Measurements from ENCODE around the gene CCDC158.
A peak's percentile ranks its signal among the peaks of the same experiment; 100 is the strongest.

CCDC158 gene

DNA sequence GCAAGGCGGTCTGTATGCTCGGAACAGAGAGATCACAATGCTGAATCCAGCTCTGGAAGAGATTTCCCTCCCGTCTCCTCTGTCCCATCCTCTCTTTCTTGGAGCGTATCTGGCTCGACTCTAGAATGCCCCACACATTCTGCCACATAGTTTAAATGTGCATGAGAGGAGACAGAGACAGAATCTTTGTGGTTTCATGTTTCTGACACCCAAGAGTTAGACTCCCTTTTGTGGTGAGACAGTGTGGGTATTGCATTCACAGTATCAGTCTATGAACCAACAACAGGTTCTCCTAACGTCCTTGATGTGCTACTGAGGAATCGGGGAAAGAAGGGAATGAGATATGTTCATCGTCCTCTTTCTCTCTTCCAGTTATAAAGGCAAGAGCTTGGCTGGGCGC is 144.1 kb downstream of the CCDC158 start:
- DNase-seq: no peak

DNA sequence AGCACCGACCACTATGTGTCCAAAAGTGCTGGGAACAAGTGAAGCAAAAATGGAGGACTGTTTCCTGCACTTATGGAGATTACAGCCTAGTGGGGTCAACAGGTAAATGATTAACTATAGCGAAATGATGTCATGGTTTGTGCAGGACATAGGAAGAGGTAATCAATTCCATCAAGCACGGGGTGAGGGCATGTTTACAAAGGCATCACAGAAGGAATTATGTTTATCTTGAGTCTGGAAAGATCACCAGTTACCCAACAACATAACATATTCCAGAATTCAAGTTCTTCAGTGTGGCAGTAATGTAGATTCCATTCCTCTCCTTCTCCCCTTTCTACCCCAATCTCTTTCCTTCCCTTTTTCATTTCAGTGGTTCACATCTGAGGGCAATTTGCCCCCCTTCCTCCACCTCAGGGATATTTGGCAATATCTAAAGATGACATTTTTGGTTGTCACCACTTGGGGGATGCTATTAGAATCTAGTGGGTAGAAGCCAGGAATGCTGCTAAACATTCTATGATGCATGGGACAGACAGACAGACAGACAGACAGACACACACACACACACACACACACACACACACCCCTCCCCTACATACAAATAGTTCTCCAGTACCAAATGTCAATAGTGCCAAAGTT is 145.3 kb downstream of the CCDC158 start:
- DNase-seq: peak; percentile 48 to 59

DNA sequence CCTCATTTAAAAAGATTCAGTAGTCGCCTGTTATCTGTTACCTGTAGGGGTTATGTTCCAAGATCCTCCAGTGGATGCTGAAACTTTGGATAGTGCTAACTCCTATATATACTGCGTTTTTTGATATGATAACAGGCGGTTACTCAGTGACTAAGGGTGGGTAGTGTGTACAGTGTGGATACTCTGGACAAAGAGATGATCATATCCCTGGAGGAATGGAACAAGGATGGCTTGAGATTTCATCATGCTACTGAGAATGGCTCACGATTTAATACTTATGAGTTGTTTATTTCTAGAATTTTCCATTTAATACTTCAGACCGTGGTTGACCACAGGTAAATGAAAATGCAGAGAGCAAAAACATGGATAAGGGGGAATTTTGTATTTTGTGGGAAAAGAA is 147.9 kb downstream of the CCDC158 start:
- no peak for DNase-seq

DNA sequence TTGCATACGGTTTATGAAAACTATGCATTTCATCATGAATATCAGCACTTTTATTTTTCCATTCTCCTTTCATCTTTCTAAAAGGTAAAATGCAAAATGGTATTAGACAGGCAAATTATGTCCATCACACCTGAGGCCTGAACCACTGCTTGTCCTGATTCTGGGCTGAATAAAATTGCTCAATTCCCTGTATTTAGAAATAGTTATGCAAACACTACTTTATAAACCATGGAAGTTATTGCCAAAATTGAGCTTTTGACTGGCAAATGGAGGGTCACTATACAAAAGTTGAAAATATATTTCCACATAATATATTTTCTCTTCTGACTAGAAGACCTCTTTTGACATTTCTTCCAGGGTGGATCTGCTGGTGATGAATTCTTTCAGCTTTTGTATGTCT is 148.4 kb downstream of the CCDC158 start:
- DNase-seq: no peak

DNA sequence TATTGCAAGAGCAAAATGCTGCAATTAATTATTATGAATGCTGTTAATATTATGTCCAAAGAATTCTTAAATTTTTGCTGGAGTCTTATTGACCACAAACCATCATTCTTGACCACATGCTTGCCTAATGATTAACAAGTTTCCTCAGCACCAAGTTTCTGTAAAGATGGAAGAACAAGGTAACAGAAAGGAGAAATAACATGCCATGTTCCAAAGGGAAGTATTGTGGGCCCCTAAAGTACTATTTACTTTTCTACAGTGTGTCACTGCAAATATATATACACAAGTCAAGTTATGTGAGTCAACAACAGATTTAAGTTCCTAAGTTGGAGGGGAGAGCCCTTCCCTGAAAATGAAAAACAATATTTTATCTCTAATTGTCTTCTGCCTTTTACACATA is 148.9 kb downstream of the CCDC158 start:
- DNase-seq: peak; percentile 21 to 30

DNA sequence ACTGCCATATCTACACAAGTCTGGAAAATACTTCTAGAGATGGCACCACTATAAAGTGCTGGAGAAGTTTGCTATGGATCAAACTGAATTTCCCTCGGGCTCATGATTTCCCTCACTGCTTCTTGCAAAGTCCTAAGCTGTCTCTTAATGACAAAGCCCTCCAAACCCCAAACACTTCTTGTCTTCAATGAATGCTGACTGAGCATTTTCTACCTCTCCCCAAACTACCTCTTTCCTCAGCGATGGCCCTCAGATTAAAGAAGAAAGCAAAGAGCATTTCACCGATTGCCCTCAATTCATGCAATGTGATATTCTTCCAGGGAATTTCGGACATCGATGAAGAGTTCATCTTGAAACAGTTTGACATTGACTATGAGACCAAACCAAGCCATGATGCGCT is 149.7 kb downstream of the CCDC158 start:
- no peak for DNase-seq

DNA sequence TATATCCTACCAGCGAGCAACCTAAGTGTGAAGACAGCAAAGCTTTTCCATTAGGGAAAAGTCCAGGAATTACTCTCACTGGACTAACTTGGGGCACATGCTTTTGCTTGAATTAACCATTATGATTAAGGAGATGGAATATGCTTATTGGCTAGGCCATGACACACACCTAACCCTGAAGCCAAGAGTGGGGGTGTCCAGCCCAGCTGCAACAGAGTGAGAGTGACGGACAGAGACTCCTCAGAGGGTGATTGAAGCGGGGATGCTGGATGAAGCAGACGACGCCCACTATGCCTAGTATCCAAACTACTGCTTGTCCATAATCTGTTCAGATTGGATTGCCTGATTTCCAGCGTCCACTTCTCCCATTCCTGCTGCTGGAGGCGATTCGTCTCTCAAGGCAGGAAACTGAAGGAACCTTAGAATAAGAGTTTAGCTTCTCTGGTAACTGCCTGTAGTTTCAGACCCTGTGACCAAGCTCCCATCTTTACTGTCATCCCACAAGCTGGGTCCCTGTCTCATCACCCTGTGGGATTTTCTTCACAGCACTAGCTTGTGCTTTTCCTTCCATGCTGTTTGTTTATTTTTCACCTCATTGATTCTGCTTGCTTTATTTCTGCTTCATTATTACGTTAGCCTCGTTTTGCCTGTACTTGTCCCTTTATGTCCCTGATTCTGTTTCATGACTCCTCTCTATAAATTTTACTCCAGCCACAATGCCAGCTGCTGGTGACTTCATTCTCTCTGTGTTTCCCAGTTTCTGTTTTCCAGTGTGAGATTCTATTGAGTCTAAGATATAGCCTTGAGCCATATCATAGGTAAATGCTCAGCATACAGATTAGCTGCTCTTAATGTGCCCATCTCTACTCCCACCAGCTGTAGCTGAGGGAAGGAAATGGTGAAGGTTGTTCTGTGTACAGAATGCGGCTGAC is 150.4 kb downstream of the CCDC158 start:
- DNase-seq: no peak

DNA sequence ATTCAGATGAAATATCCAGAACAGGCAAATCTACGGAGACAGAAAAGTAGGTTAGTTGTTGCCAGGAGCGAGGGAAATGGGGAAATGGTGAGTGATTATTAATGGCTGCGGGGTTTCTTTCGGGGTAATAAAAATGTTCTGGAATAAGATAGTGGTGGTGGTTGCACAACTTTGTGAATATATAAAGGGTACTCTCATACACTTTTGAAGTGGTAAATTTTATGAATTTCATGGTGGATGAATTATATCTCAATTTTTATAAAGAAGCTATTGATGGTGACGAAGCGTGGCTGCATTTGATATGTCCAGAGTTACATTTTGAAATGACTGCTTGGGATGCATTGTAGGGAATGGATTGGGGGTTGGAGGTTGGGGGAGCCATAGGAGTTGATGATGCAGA is 153.1 kb downstream of the CCDC158 start:
- DNase-seq: no peak

DNA sequence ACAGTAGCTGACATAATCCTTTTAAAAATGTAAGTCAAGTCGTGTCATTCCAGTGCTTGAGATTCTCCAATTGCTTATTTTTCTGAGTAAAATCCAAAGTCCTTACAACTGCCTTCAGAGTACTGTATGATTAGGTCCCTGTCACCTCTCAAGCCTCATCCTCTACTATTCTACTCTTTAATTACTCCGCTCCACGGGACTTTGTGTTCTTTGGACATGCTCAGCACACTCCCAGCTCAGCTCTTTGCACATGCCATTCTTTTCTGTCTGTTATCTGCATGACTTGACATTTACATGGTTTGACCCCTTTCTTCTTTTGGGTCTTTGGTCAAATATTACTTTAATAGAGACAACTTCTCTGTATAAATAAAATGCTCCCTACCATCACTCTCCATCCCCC is 154.3 kb downstream of the CCDC158 start:
- DNase-seq: no peak

DNA sequence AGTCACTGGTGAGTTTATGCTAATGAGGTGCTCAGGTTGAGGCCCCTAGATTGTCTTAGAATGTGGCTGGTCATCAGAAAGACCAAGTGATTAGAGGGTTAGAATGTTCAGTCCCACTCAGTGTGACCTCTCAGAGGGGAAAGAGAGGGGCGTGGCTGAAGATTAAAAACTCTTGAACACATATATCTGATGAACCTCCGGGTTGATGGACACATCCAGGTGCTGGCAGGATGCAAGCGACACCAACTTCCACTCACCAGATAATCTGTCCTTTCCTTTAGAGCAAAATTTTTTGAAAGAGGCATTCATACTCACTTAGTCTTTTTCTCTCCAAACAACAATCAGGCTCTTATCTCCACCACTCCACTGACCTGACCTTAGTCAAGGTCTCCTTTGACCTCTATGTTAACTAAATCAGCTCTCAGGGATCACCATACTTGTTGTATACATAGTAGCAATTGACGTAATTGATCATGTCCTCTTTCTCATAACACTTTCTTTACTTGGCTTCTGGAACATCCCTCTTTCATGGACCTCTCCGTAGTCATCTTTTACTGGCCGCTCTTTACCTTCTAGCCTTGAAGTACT is 155.2 kb downstream of the CCDC158 start:
- DNase-seq: no peak
